Upper lobe of right lung (tissue), 1 donor: Measurements from ENCODE around the gene UBR4. TPM values are rescaled to one million over a fixed set of nuclear protein-coding genes. Genes with fewer than 3 reads are reported as not detected.

Experiments
- ATAC-seq: fragments of 200-7000 bp; cut with Tn5 transposase; one replicate; pipeline ENCODE4 v1.9.1; 2020; ENCODE audit warnings: mild to moderate bottlenecking, moderate library complexity
- DNase-seq: peaks from one replicate; pipeline ENCODE4 v3.0.0-alpha.2; 2020
- H3K27ac ChIP-seq: fragments of 200-600 bp; one replicate; pipeline ENCODE4 v1.8.0; 2022
- H3K27me3 ChIP-seq: fragments of 200-600 bp; one replicate; pipeline ENCODE4 v1.8.0; 2022; ENCODE audit warnings: mild to moderate bottlenecking
- H3K36me3 ChIP-seq: fragments of 200-600 bp; one replicate; pipeline ENCODE4 v1.8.0; 2022
- H3K4me1 ChIP-seq: fragments of 200-600 bp; one replicate; pipeline ENCODE4 v1.8.0; 2022
- H3K4me3 ChIP-seq: fragments of 200-600 bp; one replicate; pipeline ENCODE4 v1.8.0; 2022; ENCODE audit warnings: mild to moderate bottlenecking
- H3K9me3 ChIP-seq: fragments of 200-600 bp; one replicate; pipeline ENCODE4 v1.8.0; 2022
- intact Hi-C: fragments of 100-400 bp; cut with DNase I; formaldehyde crosslinking; loops from one replicate; pipeline ENCODE4 v1.11.0; 2022
- total RNA-seq: library from RNA; stranded (reverse); fragmentation: NEBNext Ultra II Directional; extraction: Animal tissue kit (Norgen Biotek cat#: 25700); gene quantifications from one replicate; pipeline ENCODE4 v1.2.1, GENCODE V29; 2021
- TF ChIP-seq, protein P1 (sequence below): fragments of 200-600 bp; IDR thresholded peaks from one replicate; pipeline ENCODE4 v1.8.0; 2022; ENCODE audit warnings: antibody characterized with exemption
- donor health status: DM: no; HTN: yes; CAD: no; lungs with severe emphysema.

UBR4 gene
- total RNA-seq, 1 donor from 2014 or later, result 110 TPM

DNA sequence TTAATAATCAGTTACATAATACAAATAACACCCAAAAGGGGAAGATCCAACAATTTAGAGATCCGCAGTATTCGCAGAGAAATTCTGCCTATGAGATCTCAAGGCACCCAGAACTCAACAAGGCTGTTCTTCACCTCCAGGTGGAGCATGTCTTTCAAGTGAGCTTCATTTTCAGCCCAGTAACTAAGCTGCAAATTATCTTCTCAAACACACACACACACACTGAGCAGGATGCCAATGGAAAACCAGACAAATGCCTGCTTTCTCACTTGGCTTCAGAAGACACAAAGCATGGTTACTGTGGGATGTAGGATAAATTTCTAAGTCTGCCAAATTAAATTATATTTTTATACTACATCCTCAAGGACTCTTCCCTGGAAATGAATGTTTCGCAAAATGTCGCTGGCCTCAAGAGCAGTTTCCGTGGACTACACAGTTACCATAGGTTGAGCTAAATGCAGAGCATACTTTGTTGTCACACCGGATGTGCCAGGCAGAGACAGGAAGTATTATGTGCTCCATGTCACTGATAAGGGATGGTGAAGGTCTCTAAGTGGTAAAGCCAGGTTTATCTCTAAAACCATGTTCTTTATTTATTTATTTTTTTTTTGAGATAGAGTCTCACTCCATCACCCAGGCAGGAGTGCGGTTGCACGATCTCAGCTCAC, 30.3 kb downstream of the UBR4 start:
- no peak for ATAC-seq
- Histone ChIP-seq H3K4me3 (no peak overlapping the region), H3K27ac (peak overlapping the region; percentile 52), H3K27me3 (no peaks in the 10 kb centered on the region), H3K4me1 (no peaks in the 10 kb centered on the region), H3K9me3 (no peaks in the 10 kb centered on the region), H3K36me3 (peaks cover 96% of the 10 kb centered on the region)
- TF ChIP-seq, protein P1, sequence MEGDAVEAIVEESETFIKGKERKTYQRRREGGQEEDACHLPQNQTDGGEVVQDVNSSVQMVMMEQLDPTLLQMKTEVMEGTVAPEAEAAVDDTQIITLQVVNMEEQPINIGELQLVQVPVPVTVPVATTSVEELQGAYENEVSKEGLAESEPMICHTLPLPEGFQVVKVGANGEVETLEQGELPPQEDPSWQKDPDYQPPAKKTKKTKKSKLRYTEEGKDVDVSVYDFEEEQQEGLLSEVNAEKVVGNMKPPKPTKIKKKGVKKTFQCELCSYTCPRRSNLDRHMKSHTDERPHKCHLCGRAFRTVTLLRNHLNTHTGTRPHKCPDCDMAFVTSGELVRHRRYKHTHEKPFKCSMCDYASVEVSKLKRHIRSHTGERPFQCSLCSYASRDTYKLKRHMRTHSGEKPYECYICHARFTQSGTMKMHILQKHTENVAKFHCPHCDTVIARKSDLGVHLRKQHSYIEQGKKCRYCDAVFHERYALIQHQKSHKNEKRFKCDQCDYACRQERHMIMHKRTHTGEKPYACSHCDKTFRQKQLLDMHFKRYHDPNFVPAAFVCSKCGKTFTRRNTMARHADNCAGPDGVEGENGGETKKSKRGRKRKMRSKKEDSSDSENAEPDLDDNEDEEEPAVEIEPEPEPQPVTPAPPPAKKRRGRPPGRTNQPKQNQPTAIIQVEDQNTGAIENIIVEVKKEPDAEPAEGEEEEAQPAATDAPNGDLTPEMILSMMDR, result peak; percentile 15
- intact Hi-C loops, result no loop called here
- DNase-seq, result no peak

DNA sequence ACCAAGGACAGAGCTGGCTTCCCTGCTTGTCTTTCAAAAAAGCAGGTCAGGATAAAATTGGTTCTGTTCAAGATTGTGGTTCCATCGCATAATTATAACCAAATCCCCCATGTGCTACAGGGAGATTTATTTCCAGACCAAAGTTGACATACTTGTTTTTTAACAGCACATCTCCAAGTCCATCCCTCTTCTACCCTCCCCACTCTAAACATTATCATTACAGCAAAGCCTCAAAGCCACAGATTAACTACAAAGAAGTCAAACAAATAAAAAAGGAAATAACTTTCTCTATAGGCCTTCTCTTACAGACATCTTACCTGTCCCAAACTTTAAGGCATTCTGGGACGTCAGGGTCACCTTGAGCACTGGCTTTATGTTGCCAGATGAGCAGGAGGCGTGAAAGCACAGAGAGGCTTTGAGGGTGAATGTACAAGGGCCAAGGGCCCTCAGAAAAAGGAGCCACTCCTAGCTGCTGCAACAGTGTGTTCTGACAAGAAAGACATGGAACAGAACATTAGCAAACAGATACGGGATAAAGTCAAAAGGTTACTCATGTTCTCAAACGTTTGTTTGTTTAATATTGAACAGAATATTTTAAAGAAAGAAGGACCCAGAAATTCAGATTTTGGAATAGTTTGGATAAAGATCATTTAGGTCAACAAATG, 31.2 kb downstream of the UBR4 start:
- TF ChIP-seq, protein P1, result no peak
- intact Hi-C loops, result no loop called here
- no peak overlapping the region for H3K4me3 ChIP-seq
- H3K27ac ChIP-seq, result peak overlapping the region; percentile 52
- no peak for DNase-seq
- ATAC-seq, result no peak
- no peaks in the 10 kb centered on the region for H3K4me1 ChIP-seq
- H3K36me3 ChIP-seq, result peaks cover 96% of the 10 kb centered on the region
- no peaks in the 10 kb centered on the region for H3K9me3 ChIP-seq
- H3K27me3 ChIP-seq, result no peaks in the 10 kb centered on the region

DNA sequence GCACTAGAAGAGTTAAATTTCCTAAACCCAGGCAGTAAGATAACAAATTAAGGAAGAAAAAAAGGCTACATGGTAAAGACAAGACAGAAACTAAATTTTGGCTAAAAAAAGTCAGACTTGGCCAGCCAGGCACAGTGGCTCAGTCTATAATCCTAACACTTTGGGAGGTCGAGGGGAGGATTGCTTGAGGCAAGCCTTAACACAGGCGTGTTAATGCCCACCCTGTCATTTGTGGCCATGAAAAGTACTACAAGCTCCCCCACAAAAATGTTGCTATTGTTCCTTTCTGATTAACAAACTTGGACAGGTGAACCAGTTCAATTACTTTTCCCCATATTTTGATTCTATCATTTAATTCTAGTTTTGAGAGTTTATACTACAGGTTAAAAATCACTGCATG, 32.3 kb downstream of the UBR4 start:
- Histone ChIP-seq H3K4me1 (no peaks in the 10 kb centered on the region), H3K36me3 (peaks cover 96% of the 10 kb centered on the region), H3K4me3 (no peak overlapping the region), H3K27ac (no peak overlapping the region), H3K27me3 (no peaks in the 10 kb centered on the region), H3K9me3 (no peaks in the 10 kb centered on the region)
- TF ChIP-seq, protein P1, result no peak
- ATAC-seq, result no peak
- intact Hi-C loops, result no loop called here
- DNase-seq, result no peak

DNA sequence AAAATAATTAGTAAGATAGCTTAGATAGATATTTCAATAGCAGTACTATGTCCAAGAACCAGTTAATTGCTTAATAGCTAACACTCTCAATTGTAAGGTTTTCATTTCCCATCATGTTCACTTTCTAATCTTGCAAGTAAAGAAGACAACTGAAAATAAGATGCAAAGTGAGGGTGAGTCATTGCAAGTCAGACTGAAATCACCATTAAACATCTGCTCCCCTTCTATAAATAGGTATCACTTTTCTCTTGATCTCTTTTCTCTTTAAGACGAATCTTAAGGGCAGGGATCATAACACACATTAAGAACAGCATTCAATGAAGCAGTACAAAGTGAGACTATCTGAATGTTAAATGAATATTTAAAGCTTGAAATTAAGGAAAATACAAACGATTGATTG, 40.4 kb downstream of the UBR4 start:
- H3K9me3 ChIP-seq, result no peaks in the 10 kb centered on the region
- H3K4me3 ChIP-seq, result no peak overlapping the region
- intact Hi-C loops, result no loop called here
- DNase-seq (no peak), ATAC-seq (no peak)
- no peaks in the 10 kb centered on the region for H3K27me3 ChIP-seq
- no peak overlapping the region for H3K27ac ChIP-seq
- peaks cover 100% of the 10 kb centered on the region for H3K36me3 ChIP-seq
- no peaks in the 10 kb centered on the region for H3K4me1 ChIP-seq
- TF ChIP-seq, protein P1, result no peak

DNA sequence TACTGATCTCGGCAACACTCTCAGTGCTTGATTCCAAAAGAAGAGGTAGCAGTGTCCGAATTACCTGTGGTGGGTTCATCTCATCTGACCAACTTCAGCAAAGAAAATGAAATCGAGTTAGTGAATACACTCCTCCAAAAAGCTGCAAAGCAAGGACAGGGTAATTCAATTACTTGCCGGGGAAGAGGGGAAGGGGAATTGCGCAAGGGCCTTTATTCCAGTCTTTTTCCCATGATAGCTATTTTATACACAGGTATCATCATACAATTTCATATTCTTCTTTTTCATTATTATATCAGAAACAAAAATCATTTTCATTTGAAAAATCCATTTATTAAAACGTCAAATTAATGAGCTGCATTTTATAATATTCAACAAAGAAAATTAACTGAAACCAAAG, 42.9 kb downstream of the UBR4 start:
- DNase-seq, result no peak
- H3K4me1 ChIP-seq, result peaks cover 4% of the 10 kb centered on the region
- intact Hi-C loops, result no loop called here
- H3K9me3 ChIP-seq, result no peaks in the 10 kb centered on the region
- no peak for ATAC-seq
- no peaks in the 10 kb centered on the region for H3K27me3 ChIP-seq
- H3K27ac ChIP-seq, result no peak overlapping the region
- peaks cover 100% of the 10 kb centered on the region for H3K36me3 ChIP-seq
- H3K4me3 ChIP-seq, result no peak overlapping the region
- TF ChIP-seq, protein P1, result no peak
